GM12878 (cell line): Measurements from ENCODE around the gene ULBP2. TPM values are rescaled to one million over a fixed set of nuclear protein-coding genes. Genes with fewer than 3 reads are reported as not detected.

Experiments
- MEF2A ChIP-seq: IDR thresholded peaks from 2 replicates; pipeline ENCODE4 v1.6.1; 2011; ENCODE audit warnings: low read depth, mild to moderate bottlenecking, low read length, moderate library complexity; ENCODE audit not compliant: insufficient read depth
- NRF1 ChIP-seq: conservative IDR thresholded peaks from 2 replicates; pipeline ENCODE4 v1.6.1; 2011; ENCODE audit warnings: mild to moderate bottlenecking, low read depth, low read length, improper control_type of control experiment
- SMARCA5 ChIP-seq: fragments of 450-650 bp; IDR thresholded peaks from 2 replicates; pipeline ENCODE4 v1.6.1; 2017; ENCODE audit warnings: mild to moderate bottlenecking
- ZBTB33 ChIP-seq: fragments of 450-650 bp; IDR thresholded peaks from 2 replicates; pipeline ENCODE4 v1.6.1; 2017; ENCODE audit warnings: mild to moderate bottlenecking
- ZNF217 ChIP-seq: fragments of 450-650 bp; IDR thresholded peaks from 2 replicates; pipeline ENCODE4 v1.6.1; 2017; ENCODE audit warnings: antibody characterized with exemption, mild to moderate bottlenecking
- polyA plus RNA-seq, 11 experiments: library from polyadenylated mRNA; depleted of rRNA in 4 of 11; unstranded in 6 of 11; stranded (reverse) in 5 of 11; fragments of >200 nt; fragmentation: Nextera tagmentation in 4 of 11; fragmentation: Illumina TruSeq in 1 of 11; extraction: Ambion mirVana in 4 of 11; extraction: Trizol in 1 of 11; gene quantifications; 1 replicate in 1 of 11; 2 replicates in 10 of 11; pipeline versions ENCODE4 v1.2.1 to v1.2.3, GENCODE V29; 2011 to 2016; ENCODE audit warnings: inconsistent platforms in 2 of 11, missing spikeins in 2 of 11, low read depth in 1 of 11
- total RNA-seq, 4 experiments: library from RNA; depleted of rRNA in 3 of 4; stranded (reverse); fragments of >200 nt in 3 of 4; fragmentation: Illumina TruSeq in 1 of 4; extraction: Trizol in 1 of 4; gene quantifications; 2 replicates each; pipeline versions ENCODE4 v1.2.1 to v1.2.3, GENCODE V29; 2013 to 2021
- TF ChIP-seq, protein P1 (sequence below): fragments of 450-650 bp; formaldehyde crosslinking; IDR thresholded peaks from 2 replicates; pipeline ENCODE4 v1.5.0; 2022; ENCODE audit warnings: mild to moderate bottlenecking, missing genetic modification characterization

The ULBP2 gene
- total and polyA plus RNA-seq, 10 of the 15 experiments (the other 5 are each of a cell fraction or from before 2014, with no cell fraction given): 0.16 to 2.5 (median 0.22) TPM; not detected in 3

- TF ChIP-seq, protein P1, sequence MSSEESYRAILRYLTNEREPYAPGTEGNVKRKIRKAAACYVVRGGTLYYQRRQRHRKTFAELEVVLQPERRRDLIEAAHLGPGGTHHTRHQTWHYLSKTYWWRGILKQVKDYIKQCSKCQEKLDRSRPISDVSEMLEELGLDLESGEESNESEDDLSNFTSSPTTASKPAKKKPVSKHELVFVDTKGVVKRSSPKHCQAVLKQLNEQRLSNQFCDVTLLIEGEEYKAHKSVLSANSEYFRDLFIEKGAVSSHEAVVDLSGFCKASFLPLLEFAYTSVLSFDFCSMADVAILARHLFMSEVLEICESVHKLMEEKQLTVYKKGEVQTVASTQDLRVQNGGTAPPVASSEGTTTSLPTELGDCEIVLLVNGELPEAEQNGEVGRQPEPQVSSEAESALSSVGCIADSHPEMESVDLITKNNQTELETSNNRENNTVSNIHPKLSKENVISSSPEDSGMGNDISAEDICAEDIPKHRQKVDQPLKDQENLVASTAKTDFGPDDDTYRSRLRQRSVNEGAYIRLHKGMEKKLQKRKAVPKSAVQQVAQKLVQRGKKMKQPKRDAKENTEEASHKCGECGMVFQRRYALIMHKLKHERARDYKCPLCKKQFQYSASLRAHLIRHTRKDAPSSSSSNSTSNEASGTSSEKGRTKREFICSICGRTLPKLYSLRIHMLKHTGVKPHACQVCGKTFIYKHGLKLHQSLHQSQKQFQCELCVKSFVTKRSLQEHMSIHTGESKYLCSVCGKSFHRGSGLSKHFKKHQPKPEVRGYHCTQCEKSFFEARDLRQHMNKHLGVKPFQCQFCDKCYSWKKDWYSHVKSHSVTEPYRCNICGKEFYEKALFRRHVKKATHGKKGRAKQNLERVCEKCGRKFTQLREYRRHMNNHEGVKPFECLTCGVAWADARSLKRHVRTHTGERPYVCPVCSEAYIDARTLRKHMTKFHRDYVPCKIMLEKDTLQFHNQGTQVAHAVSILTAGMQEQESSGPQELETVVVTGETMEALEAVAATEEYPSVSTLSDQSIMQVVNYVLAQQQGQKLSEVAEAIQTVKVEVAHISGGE (CRISPR knock-in tag): no peak
- no peak for TF ChIP-seq ZNF217
- no peak for TF ChIP-seq MEF2A
- TF ChIP-seq ZBTB33: no peak
- TF ChIP-seq NRF1: no peak
- TF ChIP-seq SMARCA5: no peak
Measured at GRCh38 chr6:149987602-149988107, 45.8 kb downstream of the ULBP2 start (continued).
